Panc1 (cell line): ENCODE data around the gene NDUFA11. TPM values are rescaled to one million over a fixed set of nuclear protein-coding genes. Genes with fewer than 3 reads are reported as not detected.

ENCODE experiments used
- ATAC-seq: fragments of 200-7000 bp; cut with Tn5 transposase; 2 replicates; pipeline ENCODE4 v1.9.1; 2020; ENCODE audit warnings: mild to moderate bottlenecking, moderate library complexity
- BruUV-seq: library from RNA; stranded (reverse); fragments of 400-500 nt; replicated peaks from 2 replicates; lab custom pipeline; 2021; lab: Mats Ljungman, UMichigan
- CTCF ChIA-PET: fragments of 300-600 bp; sonication (Branson Sonifier 250); formaldehyde crosslinking; loops from one replicate; lab custom pipeline; 2022; ENCODE audit warnings: antibody characterized with exemption; lab: Charles Lee
- POLR2A ChIA-PET: fragments of 300-600 bp; sonication (Branson Sonifier 250); formaldehyde crosslinking; loops from one replicate; lab custom pipeline; 2022; ENCODE audit warnings: antibody characterized with exemption; lab: Charles Lee
- DNase-seq: peaks from one replicate; pipeline ENCODE4 v3.0.0-alpha.2; 2010; ENCODE audit warnings: low read depth, low spot score
- H3K27ac ChIP-seq: 2 replicates; pipeline ENCODE4 v1.5.1; 2011; ENCODE audit warnings: mild to moderate bottlenecking, low read length, inconsistent platforms
- H3K27me3 ChIP-seq: fragments of 200-500 bp; sonication (Bioruptor generic); 2 replicates; pipeline ENCODE4 v1.6.0; 2014; ENCODE audit warnings: low read length, inconsistent platforms; ENCODE audit not compliant: control insufficient read depth, insufficient read depth
- H3K36me3 ChIP-seq: fragments of 200-500 bp; sonication (Bioruptor generic); 2 replicates; pipeline ENCODE4 v1.5.1; 2014; ENCODE audit warnings: inconsistent platforms, mild to moderate bottlenecking, low read length, moderate library complexity; ENCODE audit not compliant: control insufficient read depth, insufficient read depth
- H3K4me1 ChIP-seq: 2 replicates; pipeline ENCODE4 v1.5.1; 2011; ENCODE audit warnings: inconsistent platforms, mild to moderate bottlenecking, low read length, moderate library complexity; ENCODE audit not compliant: control insufficient read depth, insufficient read depth
- H3K4me3 ChIP-seq, 2 experiments: 2 replicates each; pipeline ENCODE4 v1.5.1; 2011 to 2012; ENCODE audit warnings: low read depth in 2 of 2, low read length in 2 of 2, mild to moderate bottlenecking in 2 of 2, inconsistent platforms in 1 of 2, moderate library complexity in 1 of 2
- H3K9me3 ChIP-seq: fragments of 200-500 bp; sonication (Bioruptor generic); 2 replicates; pipeline ENCODE4 v1.5.1; 2014; ENCODE audit warnings: low read depth, mild to moderate bottlenecking, inconsistent platforms, low read length, moderate library complexity; ENCODE audit not compliant: control insufficient read depth, insufficient read depth
- CTCF ChIP-seq: fragments of 450-650 bp; IDR thresholded peaks from 2 replicates; pipeline ENCODE4 v1.5.1; 2017; ENCODE audit warnings: mild to moderate bottlenecking
- POLR2AphosphoS5 ChIP-seq: IDR thresholded peaks from 2 replicates; pipeline ENCODE4 v1.6.1; 2012; ENCODE audit warnings: mild to moderate bottlenecking, low read depth, low read length, moderate library complexity
- REST ChIP-seq, 2 experiments: IDR thresholded peaks; 2 replicates each; pipeline ENCODE4 v1.6.1; 2011 to 2012; ENCODE audit warnings: low read depth in 2 of 2, control low read depth in 1 of 2, low read length in 1 of 2, mild to moderate bottlenecking in 1 of 2, moderate library complexity in 1 of 2; ENCODE audit not compliant: insufficient read depth in 1 of 2
- SIN3A ChIP-seq: IDR thresholded peaks from 2 replicates; pipeline ENCODE4 v1.6.1; 2012; ENCODE audit warnings: low read depth, mild to moderate bottlenecking, low read length, moderate library complexity, borderline replicate concordance; ENCODE audit not compliant: insufficient read depth
- TCF7L2 ChIP-seq: IDR thresholded peaks from 2 replicates; pipeline ENCODE4 v1.6.1; 2011; ENCODE audit warnings: mild to moderate bottlenecking, low read depth, low read length, inconsistent platforms
- in situ Hi-C: cut with HindIII; loops from 2 replicates; pipeline ENCODE4 v1.10.0; 2016; ENCODE audit warnings: low sequenced_read_pairs, low pct_unique_long_range_greater_than_20kb
- intact Hi-C: fragments of 100-400 bp; cut with micrococcal nuclease; formaldehyde crosslinking; loops from one replicate; pipeline ENCODE4 v1.10.0; 2022; ENCODE audit not compliant: unreplicated experiment
- total RNA-seq: library from RNA; stranded (reverse); gene quantifications from one replicate; pipeline ENCODE4 v1.2.1, GENCODE V29; 2021; ENCODE audit not compliant: unreplicated experiment

NDUFA11 gene
- total RNA-seq, 1 experiment from 2014 or later = 242 TPM

- no TSS peak for BruUV-seq
- TF ChIP-seq TCF7L2 (no peak), POLR2AphosphoS5 (no peak)
- H3K4me1 ChIP-seq = peaks cover 7% of the 10 kb centered on the region
- in situ Hi-C loops (no loop called here), intact Hi-C loops (no loop called here)
- CTCF ChIA-PET = no interaction called here
- H3K27me3 ChIP-seq = no peaks in the 10 kb centered on the region
- no peak for DNase-seq
- H3K4me3 ChIP-seq = no peak overlapping the region
- ATAC-seq = no peak
- H3K27ac ChIP-seq = no peak overlapping the region
- H3K9me3 ChIP-seq = no peaks in the 10 kb centered on the region
- no peaks in the 10 kb centered on the region for H3K36me3 ChIP-seq
- POLR2A ChIA-PET = no interaction called here
Measured at GRCh38 chr19:5918463-5919079, 15.0 kb upstream of the NDUFA11 start.

GRCh38 chr19:5917431-5918107 is 14.0 kb upstream of the NDUFA11 start:
- no peaks in the 10 kb centered on the region for H3K27me3 ChIP-seq
- no peak for ATAC-seq
- H3K9me3 ChIP-seq = no peaks in the 10 kb centered on the region
- no peaks in the 10 kb centered on the region for H3K36me3 ChIP-seq
- intact Hi-C loops = no loop called here
- in situ Hi-C loops = no loop called here
- no peak for DNase-seq
- CTCF ChIA-PET = no interaction called here
- H3K4me3 ChIP-seq = no peak overlapping the region
- no peak for TF ChIP-seq TCF7L2
- TF ChIP-seq REST (IDR thresholded peaks at IDR 0.05; ENCODE audit: insufficient read depth in 1 of 2, low read depth in 2 of 2, low read length in 1 of 2) = no peak
- TF ChIP-seq POLR2AphosphoS5 = no peak
- no peak for TF ChIP-seq SIN3A
- TF ChIP-seq CTCF = no peak
- POLR2A ChIA-PET = no interaction called here
- BruUV-seq = no TSS peak
- H3K27ac ChIP-seq = no peak overlapping the region
- H3K4me1 ChIP-seq = peaks cover 7% of the 10 kb centered on the region

GRCh38 chr19:5916181-5916708 is 12.7 kb upstream of the NDUFA11 start:
- CTCF ChIA-PET = no interaction called here
- DNase-seq (no peak), ATAC-seq (no peak)
- intact Hi-C loops = no loop called here
- TSS peak; percentile 59 for BruUV-seq
- TF ChIP-seq POLR2AphosphoS5 (no peak), SIN3A (no peak), CTCF (no peak), REST (IDR thresholded peaks at IDR 0.05; ENCODE audit: insufficient read depth in 1 of 2, low read depth in 2 of 2, low read length in 1 of 2) (no peak), TCF7L2 (no peak)
- no peaks in the 10 kb centered on the region for H3K36me3 ChIP-seq
- in situ Hi-C loops = no loop called here
- no peak overlapping the region for H3K4me3 ChIP-seq
- H3K4me1 ChIP-seq = peaks cover 7% of the 10 kb centered on the region
- POLR2A ChIA-PET = no interaction called here
- no peaks in the 10 kb centered on the region for H3K27me3 ChIP-seq
- H3K27ac ChIP-seq = no peak overlapping the region
- no peaks in the 10 kb centered on the region for H3K9me3 ChIP-seq
